HG02763 (cell line): ENCODE data around the gene UBL4A.

Source experiments
- ATAC-seq: cut with Tn5 transposase; IDR thresholded peaks from one replicate; pipeline ENCODE4 v1.9.1; 2021; ENCODE audit warnings: mild to moderate bottlenecking, moderate library complexity; ENCODE audit not compliant: unreplicated experiment

The UBL4A gene

GRCh38 chrX:154484255-154485149, 1.9 kb downstream of the UBL4A start:
- no peak for ATAC-seq

GRCh38 chrX:154483325-154483724, 3.1 kb downstream of the UBL4A start:
- ATAC-seq, result no peak

GRCh38 chrX:154482786-154483185, 3.6 kb downstream of the UBL4A start:
- no peak for ATAC-seq

GRCh38 chrX:154481911-154482601, 4.4 kb downstream of the UBL4A start:
- ATAC-seq, result no peak

- no peak for ATAC-seq
Observed at GRCh38 chrX:154481195-154481594, 5.2 kb downstream of the UBL4A start.

GRCh38 chrX:154478728-154479622, 7.4 kb downstream of the UBL4A start, which contains the start of gene LAGE3:
TSS of gene LAGE3 (minus strand) at chrX:154479281. CDS start at chrX:154478915, 366 bp downstream.
- peak; percentile 85 for ATAC-seq

- no peak for ATAC-seq
Observed at GRCh38 chrX:154477891-154478477, 8.4 kb downstream of the UBL4A start.

GRCh38 chrX:154476821-154477220, 9.6 kb downstream of the UBL4A start:
- no peak for ATAC-seq

GRCh38 chrX:154473683-154474082, 12.7 kb downstream of the UBL4A start:
- ATAC-seq, result no peak

GRCh38 chrX:154472685-154473632, 13.5 kb downstream of the UBL4A start:
- no peak for ATAC-seq

- no peak for ATAC-seq
Observed at GRCh38 chrX:154471839-154472684, 14.4 kb downstream of the UBL4A start.

- no peak for ATAC-seq
Observed at GRCh38 chrX:154470914-154471568, 15.4 kb downstream of the UBL4A start.

- ATAC-seq, result no peak
Observed at GRCh38 chrX:154470434-154470833, 16.0 kb downstream of the UBL4A start.

GRCh38 chrX:154469880-154470279, 16.5 kb downstream of the UBL4A start:
- no peak for ATAC-seq

GRCh38 chrX:154469114-154469513, 17.3 kb downstream of the UBL4A start:
- ATAC-seq, result no peak

GRCh38 chrX:154468217-154468616, 18.2 kb downstream of the UBL4A start:
- no peak for ATAC-seq

- ATAC-seq, result no peak
Observed at GRCh38 chrX:154467556-154467955, 18.9 kb downstream of the UBL4A start.

GRCh38 chrX:154466907-154467306, 19.5 kb downstream of the UBL4A start:
- no peak for ATAC-seq
